B cell (primary cell): Measurements from ENCODE around the gene MAP1B.

Experiments used
- EZH2 ChIP-seq: IDR thresholded peaks from 2 replicates; pipeline ENCODE4 v1.6.1; 2012; ENCODE audit warnings: borderline replicate concordance, low read depth, mild to moderate bottlenecking, moderate library complexity, low read length; ENCODE audit not compliant: insufficient read depth, poor library complexity, severe bottlenecking
- TF ChIP-seq, protein P1 (sequence below): fragments of 200-600 bp; IDR thresholded peaks from one replicate; pipeline ENCODE4 v1.8.0; 2022; ENCODE audit warnings: antibody characterized with exemption, mild to moderate bottlenecking

- TF ChIP-seq, protein P1, sequence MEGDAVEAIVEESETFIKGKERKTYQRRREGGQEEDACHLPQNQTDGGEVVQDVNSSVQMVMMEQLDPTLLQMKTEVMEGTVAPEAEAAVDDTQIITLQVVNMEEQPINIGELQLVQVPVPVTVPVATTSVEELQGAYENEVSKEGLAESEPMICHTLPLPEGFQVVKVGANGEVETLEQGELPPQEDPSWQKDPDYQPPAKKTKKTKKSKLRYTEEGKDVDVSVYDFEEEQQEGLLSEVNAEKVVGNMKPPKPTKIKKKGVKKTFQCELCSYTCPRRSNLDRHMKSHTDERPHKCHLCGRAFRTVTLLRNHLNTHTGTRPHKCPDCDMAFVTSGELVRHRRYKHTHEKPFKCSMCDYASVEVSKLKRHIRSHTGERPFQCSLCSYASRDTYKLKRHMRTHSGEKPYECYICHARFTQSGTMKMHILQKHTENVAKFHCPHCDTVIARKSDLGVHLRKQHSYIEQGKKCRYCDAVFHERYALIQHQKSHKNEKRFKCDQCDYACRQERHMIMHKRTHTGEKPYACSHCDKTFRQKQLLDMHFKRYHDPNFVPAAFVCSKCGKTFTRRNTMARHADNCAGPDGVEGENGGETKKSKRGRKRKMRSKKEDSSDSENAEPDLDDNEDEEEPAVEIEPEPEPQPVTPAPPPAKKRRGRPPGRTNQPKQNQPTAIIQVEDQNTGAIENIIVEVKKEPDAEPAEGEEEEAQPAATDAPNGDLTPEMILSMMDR, result no peak
- no peak for TF ChIP-seq EZH2
Measured at GRCh38 chr5:72077390-72077789, 29.9 kb upstream of the MAP1B start.
